ENCODE data around the gene GDAP1L1. TPM values are rescaled to one million over a fixed set of nuclear protein-coding genes. Genes with fewer than 3 reads are reported as not detected.
A peak's percentile ranks its signal among the peaks of the same experiment; 100 is the strongest.
"Not testable (repeated sequence)": the region's sequence is repeated elsewhere in the genome, so short reads cannot be mapped to it uniquely, and the experiment has no call there.

Gene GDAP1L1
- total RNA-seq, 1 experiment from 2014 or later: not detected

DNA sequence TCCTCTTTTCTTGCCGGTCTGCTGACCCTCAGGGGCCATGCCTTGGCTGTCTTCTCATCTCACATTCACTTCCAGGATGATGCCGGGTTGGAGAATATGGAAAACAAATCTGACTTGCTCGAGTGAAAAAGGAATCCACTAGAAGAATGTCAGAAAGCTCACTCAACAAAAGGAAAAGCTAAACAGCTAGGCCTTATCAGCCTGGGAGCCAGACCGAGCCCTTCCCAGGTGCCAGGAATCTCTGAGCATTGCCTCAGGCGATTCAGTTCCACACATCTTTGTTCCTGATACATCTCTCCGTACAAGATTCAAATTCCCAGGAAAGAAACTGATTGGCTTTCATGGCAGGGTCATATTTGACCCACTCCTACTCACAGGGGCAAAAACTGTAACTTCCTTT, 27.3 kb upstream of the GDAP1L1 start:
- no peak for DNase-seq (ENCODE audit: low read depth)

DNA sequence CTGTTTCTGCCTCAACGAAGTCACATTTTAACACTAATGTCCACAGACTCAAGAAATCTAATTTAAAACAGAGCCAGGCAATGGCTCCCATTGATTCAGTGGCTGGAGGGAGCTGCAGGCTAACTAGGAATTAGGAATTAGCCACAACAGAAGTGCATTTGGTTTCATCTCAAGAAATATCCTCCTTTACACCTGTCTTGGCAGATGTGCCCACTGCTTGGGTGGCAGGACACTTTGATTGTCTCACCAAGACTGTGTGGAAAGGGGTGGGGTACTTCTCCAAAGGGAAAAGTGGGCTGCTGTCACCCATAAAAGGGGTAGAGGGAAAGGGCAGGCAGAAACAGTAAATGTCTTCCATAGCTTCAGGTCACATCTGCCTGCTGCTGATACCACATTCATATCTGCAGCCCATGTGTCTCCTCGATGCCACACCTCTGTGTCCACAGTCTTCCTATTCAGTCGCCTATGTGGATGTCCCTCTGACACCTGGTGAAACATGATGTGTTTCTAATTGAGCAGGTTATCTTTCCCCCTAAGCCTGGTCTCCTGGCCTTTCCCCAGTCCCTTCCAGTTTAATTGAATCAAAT, 25.6 kb upstream of the GDAP1L1 start:
- DNase-seq (ENCODE audit: low read depth): no peak

DNA sequence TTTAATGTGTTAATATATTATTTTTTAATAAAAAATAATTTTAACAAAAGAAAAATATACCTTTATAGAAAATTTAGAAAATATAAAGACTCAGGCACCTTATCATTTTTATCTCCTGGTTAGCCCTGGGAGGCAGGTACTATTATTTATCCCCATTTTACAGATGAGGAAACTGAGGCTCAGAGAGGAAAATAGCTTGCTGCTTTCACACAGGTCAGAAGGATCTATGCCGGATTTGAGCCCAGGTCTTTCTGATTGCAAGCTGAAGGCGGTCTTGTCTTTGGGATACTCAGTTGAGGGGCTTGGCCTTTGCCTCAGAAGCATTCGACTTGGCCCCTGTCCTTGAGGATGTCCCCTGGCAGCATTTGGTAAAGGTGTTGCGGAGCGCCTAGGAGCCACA, 25.1 kb upstream of the GDAP1L1 start:
- no peak for DNase-seq (ENCODE audit: low read depth)

DNA sequence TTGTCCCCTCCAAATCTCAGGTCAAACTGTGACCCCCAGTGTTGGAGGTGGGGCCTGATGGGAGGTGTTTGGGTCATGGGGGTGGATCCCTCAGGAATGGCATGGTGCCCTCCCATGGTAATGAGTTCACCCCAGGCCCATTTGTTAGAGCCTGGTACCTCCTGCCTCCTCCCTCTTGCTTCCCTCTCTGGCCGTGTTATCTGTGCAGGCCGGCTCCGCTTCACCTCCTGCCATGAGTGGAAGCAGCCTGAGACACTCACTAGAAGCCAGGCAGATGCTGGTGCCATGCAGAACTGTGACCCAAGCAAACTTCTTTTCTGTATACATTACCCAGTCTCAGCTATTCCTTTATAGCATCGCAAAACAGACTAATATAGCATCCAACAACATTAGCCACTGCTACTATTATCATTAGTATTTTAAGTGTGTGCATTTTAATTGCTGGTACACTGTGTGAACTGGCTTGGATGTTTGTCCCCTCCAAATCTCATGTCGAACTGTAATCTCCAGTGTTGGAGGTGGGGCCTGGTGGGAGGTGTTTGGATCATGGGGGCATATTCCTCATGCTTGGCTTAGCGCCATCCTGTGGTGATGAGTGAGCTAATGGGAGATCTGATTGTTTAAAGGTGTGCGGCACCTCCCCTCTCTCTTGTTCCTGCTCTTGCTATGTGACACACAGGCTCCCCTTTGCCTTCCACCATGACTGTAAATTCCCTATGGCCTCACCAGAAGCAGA, 24.3 kb upstream of the GDAP1L1 start:
- DNase-seq (ENCODE audit: low read depth): no peak

DNA sequence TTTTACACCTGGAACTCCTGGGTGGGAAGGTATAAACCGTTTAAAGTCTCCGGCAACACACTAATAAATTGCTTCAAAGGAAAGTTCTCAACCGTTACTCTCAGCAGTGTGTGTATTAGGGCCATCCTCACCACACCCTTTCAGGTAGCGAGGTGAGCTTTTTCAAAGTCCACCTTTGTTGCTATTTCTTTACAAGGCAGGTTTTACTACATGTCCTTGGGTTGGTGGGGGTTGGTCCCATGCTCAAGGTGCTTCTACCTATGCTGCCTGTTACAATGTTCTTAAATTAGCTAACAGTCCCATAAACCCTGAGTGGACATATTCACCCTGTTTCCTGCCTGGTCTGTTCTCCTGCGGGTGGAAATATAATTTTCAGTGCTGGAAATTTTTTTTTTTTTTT, 23.4 kb upstream of the GDAP1L1 start:
- no peak for DNase-seq (ENCODE audit: low read depth)

DNA sequence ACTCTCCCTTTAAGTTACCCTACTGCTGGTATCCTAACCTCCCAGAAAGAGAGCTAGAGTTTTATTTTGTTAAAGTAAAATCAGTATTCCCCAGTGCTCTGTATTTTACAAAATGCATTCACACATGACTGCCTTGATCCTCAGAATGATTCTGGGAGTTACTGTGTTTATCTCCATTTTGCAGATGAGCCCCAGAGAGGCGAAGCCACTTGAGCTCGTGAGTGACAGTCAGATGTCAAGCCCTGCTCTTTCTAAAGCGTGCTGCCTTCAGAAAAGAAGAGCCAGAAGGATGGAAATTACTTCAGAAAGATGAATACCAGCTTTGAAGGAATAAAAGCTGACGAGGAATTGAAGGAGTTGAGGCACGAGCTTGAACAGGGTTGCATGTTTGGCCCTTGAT, 22.5 kb upstream of the GDAP1L1 start:
- no peak for DNase-seq (ENCODE audit: low read depth)

- no peak for DNase-seq (ENCODE audit: low read depth)
Observed at GRCh38 chr20:44228465-44229258, 18.4 kb upstream of the GDAP1L1 start.

DNA sequence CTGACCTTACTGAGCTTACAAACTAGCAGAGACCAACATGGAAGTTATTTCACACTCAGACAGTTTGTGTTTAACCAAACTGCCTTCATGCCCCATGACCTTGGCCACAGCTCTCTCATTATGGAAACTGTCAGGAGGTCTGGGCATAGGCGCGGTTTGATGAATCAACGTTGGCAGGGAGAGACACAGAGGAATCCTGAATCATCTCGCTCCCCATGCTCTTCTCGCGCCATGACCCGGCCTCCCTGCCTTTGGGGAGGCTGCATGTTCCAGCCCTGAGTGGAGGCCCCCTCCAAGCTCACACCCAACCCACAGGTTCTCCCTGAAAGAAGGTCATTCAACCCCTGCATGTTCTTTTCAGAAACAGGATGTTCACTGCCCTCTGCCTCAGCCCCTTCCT, 15.9 kb upstream of the GDAP1L1 start:
- DNase-seq (ENCODE audit: low read depth): peak; percentile 51

DNA sequence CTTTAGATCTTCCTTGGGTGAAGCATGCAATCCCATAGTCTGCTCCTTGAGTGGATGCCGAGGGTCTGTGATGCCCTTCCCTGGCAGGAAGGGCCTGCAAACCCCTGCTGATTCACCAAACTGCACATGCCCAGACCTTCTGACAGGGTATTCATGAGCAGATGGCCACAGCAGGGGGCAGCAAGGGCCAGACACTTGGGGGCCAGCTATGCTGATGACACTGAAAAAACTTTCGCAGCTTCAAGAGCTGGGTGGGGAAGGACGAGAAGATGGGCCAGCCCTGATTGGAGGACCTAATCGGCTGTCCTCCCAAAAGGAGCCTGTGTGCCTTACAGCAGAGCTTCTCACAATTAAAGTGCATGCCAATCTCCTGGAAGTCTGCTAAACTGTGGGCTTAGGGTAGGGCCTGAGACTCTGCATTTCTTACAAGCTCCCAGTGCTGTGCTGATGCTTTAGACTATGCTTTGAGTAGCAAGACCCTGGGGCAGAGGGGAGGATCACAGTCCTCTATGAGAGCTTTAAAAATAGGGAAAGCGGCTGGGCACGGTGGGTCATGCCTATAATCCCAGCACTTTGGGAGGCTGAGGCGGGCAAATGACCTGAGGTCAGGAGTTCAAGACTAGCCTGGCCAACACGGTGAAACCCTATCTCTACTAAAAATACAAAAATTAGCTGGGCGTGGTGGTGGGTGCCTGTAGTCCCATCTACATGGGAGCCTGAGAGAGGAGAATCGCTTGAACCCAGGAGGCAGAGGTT, 15.2 kb upstream of the GDAP1L1 start:
- no peak for DNase-seq (ENCODE audit: low read depth)

GRCh38 chr20:44232469-44232856, 14.6 kb upstream of the GDAP1L1 start:
- DNase-seq (ENCODE audit: low read depth): not testable (repeated sequence)

GRCh38 chr20:44233436-44234016, 13.6 kb upstream of the GDAP1L1 start:
- DNase-seq (ENCODE audit: low read depth): no peak

GRCh38 chr20:44234566-44235317, 12.4 kb upstream of the GDAP1L1 start:
- DNase-seq (ENCODE audit: low read depth): no peak

DNA sequence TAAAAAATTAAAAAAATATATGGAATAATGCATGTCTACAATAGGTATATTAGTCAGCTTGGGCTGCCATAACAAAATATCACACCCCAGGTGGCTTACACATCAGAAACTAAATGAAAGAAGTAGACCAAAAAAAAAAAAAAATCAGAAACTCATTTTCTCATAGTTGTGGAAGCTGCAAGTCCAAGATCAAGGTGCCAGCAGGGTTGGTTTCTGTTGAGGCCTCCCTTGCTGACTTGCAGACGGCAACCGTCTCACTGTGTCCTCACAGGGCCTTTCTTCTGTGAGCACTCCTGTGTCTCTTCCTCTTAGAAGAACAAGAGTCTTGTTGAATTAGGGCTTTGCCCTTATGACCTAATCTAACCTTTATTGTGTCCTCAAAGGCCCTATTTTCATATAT, 11.4 kb upstream of the GDAP1L1 start:
- DNase-seq (ENCODE audit: low read depth): no peak

- not testable (repeated sequence) for DNase-seq (ENCODE audit: low read depth)
Observed at GRCh38 chr20:44236840-44237239, 10.3 kb upstream of the GDAP1L1 start.

DNA sequence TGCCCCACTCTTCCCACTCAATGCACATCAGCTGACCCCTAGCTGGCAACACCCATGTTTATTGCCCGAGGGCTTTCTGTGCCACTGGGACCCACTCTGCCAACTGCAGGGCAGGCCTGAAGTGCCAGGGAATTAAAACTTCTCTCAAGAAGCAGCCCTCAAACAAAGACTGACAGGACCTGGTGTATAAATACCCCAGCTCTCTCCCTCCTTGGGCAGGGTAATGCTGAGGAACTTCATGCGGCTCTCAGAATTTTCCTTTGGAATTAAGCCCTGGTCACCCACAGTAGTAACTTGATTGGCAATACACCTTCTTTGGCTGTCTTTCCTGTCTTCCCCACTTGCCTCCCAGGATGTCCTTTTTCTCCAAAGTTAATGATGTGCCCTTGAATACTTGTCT, 5.3 kb upstream of the GDAP1L1 start:
- no peak for DNase-seq (ENCODE audit: low read depth)

DNA sequence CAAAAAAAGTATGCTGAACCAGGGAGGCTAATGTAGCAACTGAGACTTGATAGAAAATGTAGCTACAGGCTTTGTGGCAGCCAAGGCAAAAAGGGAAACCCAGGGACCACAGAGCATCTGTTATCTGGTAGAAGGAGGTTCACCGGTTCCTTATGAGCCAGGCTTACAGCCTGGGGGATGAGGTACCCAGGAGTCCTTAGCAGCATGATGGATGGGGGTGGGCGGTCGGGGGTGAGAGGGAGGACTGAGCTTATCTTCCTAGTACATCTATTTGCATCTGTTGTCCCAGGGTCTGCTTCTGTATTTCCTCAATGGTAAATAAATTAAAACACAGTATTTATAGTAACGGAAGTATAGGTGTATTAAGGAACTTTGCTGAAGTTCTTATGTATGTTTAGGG, 1.1 kb upstream of the GDAP1L1 start:
- DNase-seq (ENCODE audit: low read depth): no peak

DNA sequence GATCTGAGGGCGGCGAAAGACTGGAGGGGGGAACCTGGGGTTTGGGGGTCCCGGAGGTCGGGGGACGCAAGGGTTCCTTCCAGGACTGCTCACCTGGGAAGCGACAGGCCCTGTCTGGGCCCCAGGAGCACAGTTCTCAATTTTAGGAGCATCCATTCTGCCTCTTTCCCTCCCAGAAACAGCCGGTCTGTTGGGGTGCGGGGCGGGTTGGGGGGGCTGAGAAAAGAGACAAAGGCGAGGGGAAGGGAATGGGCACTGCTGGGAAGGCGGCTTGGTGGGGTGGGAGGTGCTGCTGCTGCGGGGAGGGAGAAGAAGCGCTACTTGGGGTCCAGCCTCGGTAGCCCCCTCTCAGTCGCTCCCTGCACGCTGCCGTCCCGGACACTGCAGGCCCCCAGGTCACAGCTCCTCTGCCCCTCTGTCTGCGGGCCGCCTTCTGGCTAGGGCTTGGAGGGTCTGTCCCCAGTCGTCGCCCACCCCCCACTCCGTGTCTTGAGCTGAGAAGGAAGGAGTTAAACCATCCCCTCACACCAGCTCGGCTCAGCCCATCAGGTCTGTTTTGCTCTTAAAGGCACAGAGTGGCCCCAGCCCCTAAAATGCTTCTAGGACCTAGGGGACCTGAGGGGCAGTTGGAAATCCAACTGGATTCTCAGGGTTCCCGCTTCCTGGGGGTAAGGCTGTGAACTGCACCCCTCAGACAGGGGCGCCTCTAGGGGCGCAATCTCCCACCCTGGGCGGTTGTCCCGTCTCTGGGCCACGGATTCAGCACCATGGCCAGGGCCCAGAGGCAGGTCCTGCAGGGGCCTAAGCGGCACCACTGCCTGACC, 690 bp downstream of the GDAP1L1 start:
- peak; percentile 40 for DNase-seq (ENCODE audit: low read depth)

DNA sequence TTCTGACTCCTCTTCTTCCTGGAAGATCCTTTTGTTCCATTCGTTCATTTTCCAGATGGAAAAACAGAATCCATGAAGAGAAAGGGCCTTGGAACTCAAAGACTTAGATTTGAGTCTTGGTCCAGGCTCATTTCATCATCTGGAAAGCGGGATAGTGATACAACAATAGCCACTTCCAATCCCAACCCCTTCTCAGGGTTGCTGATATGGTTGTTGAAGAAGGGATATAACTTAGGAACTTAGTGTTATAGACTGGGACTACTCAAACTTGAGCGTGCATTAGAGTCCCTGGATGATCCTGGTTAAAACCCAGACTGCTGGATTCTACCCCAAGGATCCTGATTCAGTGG, 1.3 kb downstream of the GDAP1L1 start:
- no peak for DNase-seq (ENCODE audit: low read depth)

- no peak for DNase-seq (ENCODE audit: low read depth)
Observed at GRCh38 chr20:44251284-44251683, 4.2 kb downstream of the GDAP1L1 start.

- DNase-seq (ENCODE audit: low read depth): no peak
Observed at GRCh38 chr20:44253528-44253927, 6.4 kb downstream of the GDAP1L1 start.

All from LHCN-M2 (cell line).